ENCODE data around the gene FERD3L. TPM values are rescaled to one million over a fixed set of nuclear protein-coding genes. Genes with fewer than 3 reads are reported as not detected.

The FERD3L gene
- total RNA-seq, 3 donors from 2014 or later, result not detected

- no peak for DNase-seq
- intact Hi-C loops (cut with DNase I, micrococcal nuclease), result no loop called here
- ATAC-seq, result no peak
- H3K4me3 ChIP-seq, result no peak overlapping the region
- TF ChIP-seq, protein P1, sequence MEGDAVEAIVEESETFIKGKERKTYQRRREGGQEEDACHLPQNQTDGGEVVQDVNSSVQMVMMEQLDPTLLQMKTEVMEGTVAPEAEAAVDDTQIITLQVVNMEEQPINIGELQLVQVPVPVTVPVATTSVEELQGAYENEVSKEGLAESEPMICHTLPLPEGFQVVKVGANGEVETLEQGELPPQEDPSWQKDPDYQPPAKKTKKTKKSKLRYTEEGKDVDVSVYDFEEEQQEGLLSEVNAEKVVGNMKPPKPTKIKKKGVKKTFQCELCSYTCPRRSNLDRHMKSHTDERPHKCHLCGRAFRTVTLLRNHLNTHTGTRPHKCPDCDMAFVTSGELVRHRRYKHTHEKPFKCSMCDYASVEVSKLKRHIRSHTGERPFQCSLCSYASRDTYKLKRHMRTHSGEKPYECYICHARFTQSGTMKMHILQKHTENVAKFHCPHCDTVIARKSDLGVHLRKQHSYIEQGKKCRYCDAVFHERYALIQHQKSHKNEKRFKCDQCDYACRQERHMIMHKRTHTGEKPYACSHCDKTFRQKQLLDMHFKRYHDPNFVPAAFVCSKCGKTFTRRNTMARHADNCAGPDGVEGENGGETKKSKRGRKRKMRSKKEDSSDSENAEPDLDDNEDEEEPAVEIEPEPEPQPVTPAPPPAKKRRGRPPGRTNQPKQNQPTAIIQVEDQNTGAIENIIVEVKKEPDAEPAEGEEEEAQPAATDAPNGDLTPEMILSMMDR (IDR thresholded peaks at IDR 0.05), result no peak
- peaks cover 7% of the 10 kb centered on the region for H3K4me1 ChIP-seq (ENCODE audit: low read depth)
- H3K9me3 ChIP-seq, result no peaks in the 10 kb centered on the region
- no peaks in the 10 kb centered on the region for H3K36me3 ChIP-seq (ENCODE audit: low read depth)
Measured at GRCh38 chr7:19111474-19112273, 33.5 kb downstream of the FERD3L start.

DNA sequence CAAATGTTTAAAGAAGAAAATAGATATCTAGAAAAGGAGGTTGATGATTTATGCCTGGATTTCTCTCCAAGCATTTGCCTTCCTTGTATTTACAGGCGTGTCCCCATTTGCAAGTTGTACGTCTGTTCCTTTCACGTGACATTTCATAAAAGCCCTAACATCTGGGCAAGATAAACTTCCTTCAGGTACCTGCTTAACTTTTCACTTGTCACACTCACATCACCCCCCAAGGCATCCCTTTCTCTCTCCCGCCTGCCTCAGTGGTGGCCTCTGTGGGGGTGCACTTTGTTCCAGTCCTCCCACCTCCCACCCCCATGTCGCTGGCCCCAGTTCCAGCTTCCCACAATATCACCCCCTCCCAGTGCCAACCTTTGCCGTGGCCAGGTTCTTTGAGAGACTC is 34.4 kb downstream of the FERD3L start:
- ATAC-seq, result no peak
- Histone ChIP-seq H3K4me3 (no peak overlapping the region), H3K36me3 (ENCODE audit: low read depth) (no peaks in the 10 kb centered on the region), H3K4me1 (ENCODE audit: low read depth) (peaks cover 7% of the 10 kb centered on the region), H3K9me3 (no peaks in the 10 kb centered on the region)
- intact Hi-C loops (cut with DNase I, micrococcal nuclease), result no loop called here
- no peak for DNase-seq
- TF ChIP-seq, protein P1 (IDR thresholded peaks at IDR 0.05), result no peak

DNA sequence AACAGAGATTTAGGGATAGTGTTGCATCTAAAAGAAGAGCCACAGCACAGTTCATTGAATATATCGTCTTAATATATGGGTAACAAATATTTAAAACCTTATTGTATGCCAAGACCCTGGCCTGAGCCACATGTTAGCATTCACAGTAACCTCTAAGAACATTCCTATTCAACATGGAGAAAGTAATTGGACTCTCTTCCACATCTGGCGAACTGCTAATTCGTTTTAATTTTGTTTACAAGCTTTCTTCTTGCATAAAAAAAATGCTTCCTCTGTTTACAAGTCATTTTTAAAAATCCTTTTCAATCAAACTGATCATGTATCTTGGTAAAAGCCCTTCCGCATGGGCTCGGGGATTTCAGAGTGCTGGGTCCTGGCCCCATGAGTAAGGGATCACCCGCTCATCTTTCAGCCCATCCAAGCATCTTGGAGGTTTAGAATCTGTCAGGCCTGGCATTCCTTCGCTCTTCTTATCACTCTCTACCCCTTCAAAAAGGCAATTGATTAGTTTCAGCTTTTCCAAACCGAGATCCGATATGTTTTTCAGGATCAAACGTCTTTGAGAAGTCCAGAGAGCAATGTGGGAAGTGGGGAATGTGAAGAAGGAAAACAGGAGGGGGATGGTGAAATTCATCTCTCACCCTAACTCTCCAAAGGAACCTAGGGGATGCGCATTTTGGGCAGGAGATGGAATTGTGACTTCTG is 35.0 kb downstream of the FERD3L start:
- Histone ChIP-seq H3K4me1 (ENCODE audit: low read depth) (peaks cover 7% of the 10 kb centered on the region), H3K4me3 (no peak overlapping the region), H3K36me3 (ENCODE audit: low read depth) (no peaks in the 10 kb centered on the region), H3K9me3 (no peaks in the 10 kb centered on the region)
- TF ChIP-seq, protein P1 (IDR thresholded peaks at IDR 0.05), result no peak
- no peak for ATAC-seq
- intact Hi-C loops (cut with DNase I, micrococcal nuclease), result no loop called here
- no peak for DNase-seq

GRCh38 chr7:19109000-19109946 is 35.9 kb downstream of the FERD3L start:
- intact Hi-C loops (cut with DNase I, micrococcal nuclease), result no loop called here

More at GRCh38 chr7:19109000-19109946, 35.9 kb downstream of the FERD3L start:
- no peak for ATAC-seq
- no peaks in the 10 kb centered on the region for H3K36me3 ChIP-seq (ENCODE audit: low read depth)
- no peak overlapping the region for H3K4me3 ChIP-seq
- TF ChIP-seq, protein P1 (IDR thresholded peaks at IDR 0.05), result no peak
- DNase-seq, result no peak
- H3K9me3 ChIP-seq, result no peaks in the 10 kb centered on the region
- H3K4me1 ChIP-seq (ENCODE audit: low read depth), result peaks cover 7% of the 10 kb centered on the region

Data from mucosa of descending colon (tissue), 3 donors.